GM21360 (cell line): ENCODE measurements around the gene CUX1.
"Not testable (repeated sequence)": the region's sequence is repeated elsewhere in the genome, so short reads cannot be mapped to it uniquely, and the experiment has no call there.

Experiments
- ATAC-seq: cut with Tn5 transposase; IDR thresholded peaks from one replicate; pipeline ENCODE4 v1.9.1; 2021; ENCODE audit warnings: mild to moderate bottlenecking, moderate library complexity; ENCODE audit not compliant: unreplicated experiment

Gene CUX1

GRCh38 chr7:101817471-101818286 lies at the start of gene CUX1:
Gene CUX1 (plus strand): TSS chr7:101817626. CDS start chr7:101817640, 14 bp downstream.
- ATAC-seq, result no peak

GRCh38 chr7:101768280-101768679 lies 49.1 kb upstream of the CUX1 start:
- no peak for ATAC-seq

- ATAC-seq, result no peak
Observed at GRCh38 chr7:101770466-101770865, 47.0 kb upstream of the CUX1 start.

- no peak for ATAC-seq
Observed at GRCh38 chr7:101772508-101773211, 44.8 kb upstream of the CUX1 start.

GRCh38 chr7:101775181-101775580 lies 42.2 kb upstream of the CUX1 start:
- no peak for ATAC-seq

GRCh38 chr7:101778026-101778580 lies 39.3 kb upstream of the CUX1 start:
- no peak for ATAC-seq

- ATAC-seq, result no peak
Observed at GRCh38 chr7:101779267-101779666, 38.2 kb upstream of the CUX1 start.

GRCh38 chr7:101780281-101780680 lies 37.1 kb upstream of the CUX1 start:
- ATAC-seq, result no peak

- ATAC-seq, result no peak
Observed at GRCh38 chr7:101781439-101781838, 36.0 kb upstream of the CUX1 start.

GRCh38 chr7:101782476-101782875 lies 35.0 kb upstream of the CUX1 start:
- ATAC-seq, result no peak

- no peak for ATAC-seq
Observed at GRCh38 chr7:101782896-101783295, 34.5 kb upstream of the CUX1 start.

- ATAC-seq, result no peak
Observed at GRCh38 chr7:101783381-101784181, 33.8 kb upstream of the CUX1 start.

GRCh38 chr7:101784292-101785127 lies 32.9 kb upstream of the CUX1 start:
- ATAC-seq, result no peak

- no peak for ATAC-seq
Observed at GRCh38 chr7:101787864-101788263, 29.6 kb upstream of the CUX1 start.

GRCh38 chr7:101788517-101788916 lies 28.9 kb upstream of the CUX1 start:
- ATAC-seq, result no peak

GRCh38 chr7:101790566-101791293 lies 26.7 kb upstream of the CUX1 start:
- ATAC-seq, result no peak

GRCh38 chr7:101792051-101792681 lies 25.3 kb upstream of the CUX1 start:
- no peak for ATAC-seq

GRCh38 chr7:101792682-101793071 lies 24.7 kb upstream of the CUX1 start:
- not testable (repeated sequence) for ATAC-seq

- ATAC-seq, result no peak
Observed at GRCh38 chr7:101795461-101795860, 22.0 kb upstream of the CUX1 start.
